HUDEP-2 (cell line): ENCODE data around the gene MYH10.

Experiments used
- DNase-seq, 76 experiments: peaks; one replicate each; lab custom pipeline; 2025; ENCODE audit not compliant: unreplicated experiment in 76 of 76; lab: John Stamatoyannopoulos, UW

MYH10 gene

DNA sequence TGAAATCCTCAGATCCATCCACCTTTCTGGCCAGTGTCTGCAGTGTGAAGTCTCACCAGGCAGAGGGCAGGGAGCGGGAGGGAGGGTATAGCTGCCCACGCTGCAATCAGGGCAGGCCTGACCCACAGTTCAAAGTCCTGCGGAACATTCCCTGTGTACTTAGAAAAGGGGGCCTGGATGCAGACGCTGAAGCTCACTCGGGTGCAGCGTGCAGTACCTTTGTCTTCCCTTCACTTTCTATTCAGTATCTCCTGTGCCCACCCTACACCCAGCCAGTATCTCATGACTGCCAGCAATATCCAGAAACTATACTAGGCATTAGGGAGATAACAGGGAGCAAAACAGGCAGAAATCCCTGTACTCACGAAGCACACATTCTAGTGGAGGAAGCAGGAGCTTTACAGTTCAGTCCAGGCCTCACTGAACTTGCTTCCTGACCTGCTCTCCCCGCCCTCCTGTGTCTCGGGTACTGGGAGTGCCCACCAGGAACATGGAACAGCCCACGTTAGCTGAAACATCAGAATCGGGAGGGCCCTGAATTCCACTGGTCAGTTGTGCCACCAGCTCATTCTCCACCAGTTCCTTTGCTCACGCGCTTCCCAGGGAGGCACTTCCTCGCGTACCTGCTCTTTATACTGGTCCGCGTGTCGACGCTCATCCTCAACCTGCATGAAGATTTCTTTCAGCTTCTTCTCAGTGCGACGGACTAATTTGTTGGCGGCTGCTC, 152.6 kb downstream of the MYH10 start:
- no peak for DNase-seq

- DNase-seq = no peak
Observed at GRCh38 chr17:8477171-8477570, 153.4 kb downstream of the MYH10 start.

DNA sequence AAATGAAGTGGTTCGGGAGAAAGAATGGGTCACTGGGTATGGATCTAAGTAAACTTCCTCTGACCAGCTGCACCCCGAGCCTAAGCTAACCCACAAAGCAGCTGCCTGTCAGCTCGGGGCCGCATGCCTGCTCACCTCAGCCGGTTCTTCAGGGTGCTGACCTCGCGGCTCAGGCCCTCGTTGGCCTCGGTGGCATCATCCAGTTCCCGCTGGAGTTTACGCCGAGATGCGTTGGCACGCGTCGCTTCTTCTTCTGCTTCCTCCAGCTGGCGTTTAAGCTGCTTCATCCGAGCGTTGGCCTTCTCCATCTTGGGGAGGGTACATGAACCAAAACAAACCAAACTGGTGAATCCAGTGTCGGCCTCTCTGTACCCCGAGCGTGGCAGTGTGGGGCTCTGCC, 153.8 kb downstream of the MYH10 start:
- no peak for DNase-seq

GRCh38 chr17:8475781-8476180, 154.7 kb downstream of the MYH10 start:
- no peak for DNase-seq

GRCh38 chr17:8475227-8475626, 155.3 kb downstream of the MYH10 start:
- DNase-seq = no peak

- no peak for DNase-seq
Observed at GRCh38 chr17:8474826-8475225, 155.7 kb downstream of the MYH10 start.

GRCh38 chr17:8473451-8474192, 156.9 kb downstream of the MYH10 start:
- DNase-seq = no peak

DNA sequence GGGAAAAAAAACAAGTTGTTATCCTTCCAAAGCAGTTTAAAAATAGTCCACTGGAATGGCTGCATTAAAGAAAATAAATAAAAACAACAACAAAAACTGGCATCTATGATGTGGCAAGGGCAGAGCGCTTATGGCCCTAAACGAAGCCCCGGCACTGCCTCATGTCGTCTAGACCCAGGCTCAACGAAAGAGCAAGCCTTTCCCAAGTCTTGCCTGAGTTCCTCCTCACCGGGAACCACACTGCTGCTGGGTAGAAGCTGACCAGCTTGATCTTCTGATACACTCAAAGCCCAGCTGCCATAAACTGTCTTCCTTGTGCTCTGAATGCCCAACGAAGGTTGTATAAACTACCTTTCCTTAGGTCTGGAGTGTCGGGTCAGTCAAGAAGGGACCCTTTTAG, 157.9 kb downstream of the MYH10 start:
- no peak for DNase-seq

DNA sequence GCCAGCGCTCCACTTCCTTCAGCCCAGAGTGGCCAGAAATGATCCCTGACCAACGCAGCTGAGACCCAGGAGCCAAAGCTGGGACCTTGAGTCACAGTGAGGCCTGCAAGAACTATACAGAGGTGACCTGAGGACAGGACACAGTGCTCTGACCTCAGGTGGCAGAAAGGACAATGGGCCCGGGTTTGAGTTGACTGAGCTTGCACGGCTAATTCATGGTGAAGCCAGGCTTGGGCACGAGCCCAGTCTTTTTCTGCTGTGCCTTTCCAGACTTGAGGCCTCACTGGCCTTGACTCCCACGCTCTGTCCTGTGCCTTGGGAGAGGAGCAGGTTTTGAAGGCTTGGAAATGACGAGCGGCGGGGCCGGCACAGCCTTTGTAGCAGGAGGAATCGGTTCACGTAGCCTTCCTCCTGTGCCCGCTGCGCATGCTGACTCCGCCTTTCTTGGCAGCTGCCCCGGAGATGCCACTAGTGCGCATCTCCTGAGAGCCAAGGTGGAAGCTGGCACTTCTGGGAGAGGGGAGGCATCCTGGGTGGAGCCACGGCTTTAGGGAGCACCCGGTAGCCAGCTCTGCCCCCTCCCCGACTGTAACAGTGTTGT, 160.0 kb downstream of the MYH10 start:
- DNase-seq = no peak

DNA sequence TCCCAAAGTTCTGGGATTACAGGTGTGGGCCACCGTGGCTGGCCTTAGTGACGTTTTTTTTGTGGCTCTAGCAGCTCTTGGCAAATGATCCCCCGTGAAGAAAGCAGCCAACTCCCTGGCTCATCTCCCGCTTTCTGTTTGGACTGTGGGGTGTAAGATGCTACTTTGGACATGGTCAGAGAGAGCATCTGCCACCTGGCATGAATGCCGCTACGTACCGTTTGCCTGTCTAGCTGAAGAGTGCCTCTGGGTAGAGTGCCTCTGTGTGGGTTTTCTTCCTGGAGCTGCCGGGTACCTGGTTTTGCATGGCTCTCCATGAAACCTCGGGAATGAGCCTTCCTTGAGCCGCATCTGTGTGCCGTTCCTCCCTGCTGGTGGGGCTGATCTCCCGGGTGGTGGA, 160.6 kb downstream of the MYH10 start:
- DNase-seq = no peak

- no peak for DNase-seq
Observed at GRCh38 chr17:8468980-8469379, 161.5 kb downstream of the MYH10 start.

DNA sequence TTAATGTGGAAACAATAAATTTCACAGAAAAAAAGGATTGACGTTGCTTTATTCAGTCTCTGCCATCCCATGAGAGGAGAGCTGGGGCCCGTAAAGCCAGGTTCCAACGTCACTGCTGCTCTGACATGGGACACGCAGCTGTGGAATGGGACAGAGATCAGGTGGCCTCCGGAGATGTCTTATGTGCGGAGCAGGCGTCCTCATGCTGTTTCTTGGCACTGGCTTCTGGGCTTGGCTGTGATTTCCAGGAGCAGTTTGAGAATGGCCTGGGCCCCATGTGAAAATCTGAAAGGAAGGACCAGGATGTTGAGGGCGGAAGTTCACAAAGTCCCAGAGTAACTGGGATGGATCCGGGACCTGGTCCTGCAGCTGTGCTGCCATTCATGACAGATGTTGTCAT, 162.4 kb downstream of the MYH10 start:
- DNase-seq = no peak

DNA sequence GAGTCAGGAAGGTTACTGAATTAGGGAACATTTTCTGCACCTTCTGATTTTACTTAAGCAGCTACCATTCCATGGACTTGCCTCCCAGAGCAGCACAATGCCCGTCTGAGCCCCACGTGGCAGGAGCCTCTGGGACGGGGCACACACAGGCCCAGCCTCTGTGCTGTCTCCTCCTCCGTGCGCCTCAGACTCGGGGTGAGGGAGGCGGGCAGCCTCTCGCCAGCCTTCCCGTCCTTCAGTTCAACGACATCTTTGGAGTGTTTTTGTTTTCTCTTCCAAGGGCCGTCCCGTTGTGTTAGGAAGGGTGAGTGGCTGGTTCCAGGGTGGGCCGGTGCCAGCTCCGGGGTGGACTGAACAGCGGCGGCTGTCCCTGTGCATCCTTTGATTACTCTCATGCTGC, 163.0 kb downstream of the MYH10 start:
- no peak for DNase-seq

DNA sequence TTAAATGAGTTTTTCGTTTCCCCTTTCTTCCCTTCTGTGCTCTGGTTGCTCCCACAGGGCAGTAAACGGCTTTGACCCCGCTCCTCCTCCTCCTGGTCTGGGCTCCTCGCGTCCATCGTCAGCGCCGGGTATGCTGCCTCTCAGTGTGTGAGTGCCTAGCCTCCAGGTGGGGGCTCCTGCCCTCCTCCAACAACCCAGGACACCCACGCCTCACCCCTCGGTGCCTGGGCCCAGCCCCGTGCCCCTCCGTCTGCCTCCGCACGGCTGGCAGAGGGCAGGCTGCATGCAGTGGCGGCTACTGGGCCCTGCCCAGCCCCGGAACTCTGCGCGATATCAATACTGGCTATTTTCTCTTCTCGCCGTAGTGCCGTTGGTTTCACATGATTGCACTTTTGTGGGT, 163.7 kb downstream of the MYH10 start:
- no peak for DNase-seq

DNA sequence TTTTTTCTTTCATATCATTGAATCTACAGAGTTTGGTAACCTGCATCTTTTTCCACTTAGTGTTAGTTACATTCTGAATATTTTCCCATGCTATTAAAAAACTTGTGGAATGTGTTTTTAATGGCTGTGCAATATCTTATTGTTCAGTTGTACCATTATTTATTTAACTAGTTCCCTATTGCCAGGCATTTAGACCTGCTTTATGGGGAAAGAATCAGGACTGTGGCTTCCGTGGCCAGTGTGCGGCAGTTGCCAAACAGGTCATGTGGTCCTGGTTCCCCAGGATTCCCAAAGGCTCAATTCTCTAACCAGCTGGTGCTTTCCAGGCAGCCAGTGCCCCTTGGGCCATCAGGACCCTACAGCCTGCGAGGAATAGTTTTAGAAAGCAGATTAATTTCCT, 164.1 kb downstream of the MYH10 start:
- no peak for DNase-seq

GRCh38 chr17:8465759-8466158, 164.8 kb downstream of the MYH10 start:
- DNase-seq = no peak

GRCh38 chr17:8465356-8465755, 165.2 kb downstream of the MYH10 start:
- no peak for DNase-seq

- no peak for DNase-seq
Observed at GRCh38 chr17:8464941-8465340, 165.6 kb downstream of the MYH10 start.

DNA sequence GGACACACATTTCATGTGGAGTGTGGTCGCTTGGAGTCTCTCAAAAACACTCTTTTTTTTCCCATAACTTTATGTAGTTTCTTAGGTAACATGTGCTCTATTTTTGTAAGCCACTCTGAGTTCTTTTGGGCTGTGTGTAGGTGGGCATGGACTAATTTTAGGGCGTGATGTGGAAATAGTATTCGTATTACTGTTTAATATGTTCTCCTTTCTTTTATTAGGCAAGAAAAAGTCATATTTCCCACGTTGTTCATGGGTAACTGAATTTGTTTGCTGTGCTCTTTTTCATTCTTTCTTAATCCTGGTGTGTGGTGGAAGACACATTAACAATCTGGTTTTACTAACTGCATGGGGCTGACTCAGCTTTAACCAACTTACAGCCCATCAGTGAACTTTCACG, 167.4 kb downstream of the MYH10 start:
- DNase-seq = no peak

- DNase-seq = no peak
Observed at GRCh38 chr17:8462564-8462963, 168.0 kb downstream of the MYH10 start.

- no peak for DNase-seq
Observed at GRCh38 chr17:8459831-8460230, 170.7 kb downstream of the MYH10 start.

DNA sequence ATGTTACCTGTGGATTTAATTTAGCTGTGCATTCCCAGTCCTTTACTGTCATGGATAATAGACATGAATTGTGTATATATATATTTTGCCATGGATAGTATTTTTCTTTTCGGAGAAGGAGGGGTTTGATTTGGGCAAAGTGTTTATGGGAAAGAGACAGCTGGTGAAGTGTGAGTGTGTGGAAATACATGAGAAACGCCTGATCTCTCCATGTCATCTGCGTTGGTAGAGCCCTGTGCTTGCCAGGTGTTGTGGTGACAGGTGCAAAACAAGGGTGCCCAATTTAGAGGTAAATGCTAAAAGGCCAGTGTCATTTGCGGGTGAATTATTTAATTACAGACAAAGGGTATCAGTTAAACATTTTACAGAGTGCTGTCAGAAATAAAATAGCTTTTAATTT, 171.4 kb downstream of the MYH10 start:
- no peak for DNase-seq
